K562 (cell line): Measurements from ENCODE around the gene LTA4H. TPM values are rescaled to one million over a fixed set of nuclear protein-coding genes. Genes with fewer than 3 reads are reported as not detected.

Experiments
- CBFA2T3 ChIP-seq: fragments of 450-650 bp; IDR thresholded peaks from 2 replicates; pipeline ENCODE4 v1.6.1; 2017
- CHD7 ChIP-seq: fragments of 200-600 bp; sonication (generic); IDR thresholded peaks from one replicate; pipeline ENCODE4 v1.6.1; 2012; ENCODE audit warnings: mild to moderate bottlenecking, low read depth, low read length, inconsistent platforms
- CREB3 ChIP-seq: fragments of 450-650 bp; conservative IDR thresholded peaks from 2 replicates; pipeline ENCODE4 v1.6.1; 2016; ENCODE audit warnings: missing genetic modification characterization, low read depth, mild to moderate bottlenecking, missing compliant biosample characterization, moderate library complexity
- ETV5 ChIP-seq: sonication (generic); formaldehyde crosslinking; IDR thresholded peaks from 2 replicates; pipeline ENCODE4 v1.4.0; 2020; ENCODE audit warnings: low read depth, mild to moderate bottlenecking, missing genetic modification reagents
- MAFF ChIP-seq: IDR thresholded peaks from 2 replicates; pipeline ENCODE4 v1.6.1; 2012; ENCODE audit warnings: low read length, improper control_type of control experiment
- MBD2 ChIP-seq: sonication (generic); IDR thresholded peaks from 2 replicates; pipeline ENCODE4 v1.6.1; 2016; ENCODE audit warnings: low read depth, borderline replicate concordance
- PCBP2 ChIP-seq: fragments of 200-400 bp; formaldehyde crosslinking; IDR thresholded peaks from 2 replicates; pipeline ENCODE4 v1.6.1; 2018; ENCODE audit warnings: low read length, low read depth, mild to moderate bottlenecking, moderate library complexity; ENCODE audit not compliant: poor library complexity, severe bottlenecking
- SREBF2 ChIP-seq: sonication (generic); formaldehyde crosslinking; IDR thresholded peaks from 2 replicates; pipeline ENCODE4 v1.4.0; 2020; ENCODE audit warnings: mild to moderate bottlenecking, missing genetic modification reagents
- UBTF ChIP-seq, 2 experiments: IDR thresholded peaks; 2 replicates each; pipeline ENCODE4 v1.6.1; 2012; ENCODE audit warnings: improper control_type of control experiment in 2 of 2, low read depth in 2 of 2, low read length in 2 of 2, borderline replicate concordance in 1 of 2
- XRCC5 ChIP-seq: fragments of 200-400 bp; formaldehyde crosslinking; IDR thresholded peaks from 2 replicates; pipeline ENCODE4 v1.6.1; 2017; ENCODE audit warnings: low read depth, mild to moderate bottlenecking, low read length
- ZNF212 ChIP-seq: fragments of 450-650 bp; formaldehyde crosslinking; IDR thresholded peaks from 2 replicates; pipeline ENCODE4 v1.4.0; 2020; ENCODE audit warnings: mild to moderate bottlenecking
- polyA plus RNA-seq, 8 experiments: library from polyadenylated mRNA; depleted of rRNA in 4 of 8; stranded (reverse) in 5 of 8; unstranded in 3 of 8; fragments of >200 nt; fragmentation: Nextera tagmentation in 2 of 8; fragmentation: Illumina TruSeq in 1 of 8; extraction: Ambion mirVana in 2 of 8; extraction: Trizol in 1 of 8; gene quantifications; 2 replicates each; pipeline versions ENCODE4 v1.2.1 to v1.2.3, GENCODE V29; 2011 to 2014; ENCODE audit warnings: inconsistent platforms in 1 of 8, missing spikeins in 1 of 8
- total RNA-seq, 7 experiments: library from RNA; depleted of rRNA in 6 of 7; stranded (reverse); fragments of >200 nt in 6 of 7; fragmentation: Illumina TruSeq in 2 of 7; extraction: Trizol in 2 of 7; gene quantifications; 2 replicates each; pipeline versions ENCODE4 v1.2.1 to v1.2.3, GENCODE V29; 2011 to 2021; ENCODE audit warnings: low replicate concordance in 1 of 7

LTA4H gene
- total and polyA plus RNA-seq, 9 of the 15 experiments (the other 6 are each of a cell fraction or from before 2014, with no cell fraction given): 25.2 to 58.1 (median 40.5) TPM

- TF ChIP-seq CHD7: no peak
- no peak for TF ChIP-seq SREBF2
- TF ChIP-seq CBFA2T3: no peak
- no peak for TF ChIP-seq CREB3 (tag)
- TF ChIP-seq MAFF: no peak
- TF ChIP-seq PCBP2: no peak
- no peak; the same call in 1 of the 2 replicates for TF ChIP-seq XRCC5
- TF ChIP-seq ETV5: 0 out of 2 replicates have a peak, but pooled peaks have one; percentile 10
- TF ChIP-seq MBD2: 0 out of 2 replicates have a peak, but pooled peaks have one; percentile 60
- no peak for TF ChIP-seq ZNF212
- TF ChIP-seq UBTF (IDR thresholded peaks at IDR 0.05; ENCODE audit: borderline replicate concordance in 1 of 2, low read depth in 2 of 2, low read length in 2 of 2): 0 out of 4 replicates have a peak, but pooled peaks of 1 of the 2 experiments have one; percentile 15
Observed at GRCh38 chr12:96035283-96036236, at the start of gene LTA4H (continued).
